K562 (cell line): Measurements from ENCODE around the gene SNRNP200. TPM values are rescaled to one million over a fixed set of nuclear protein-coding genes. Genes with fewer than 3 reads are reported as not detected.
A peak's percentile ranks its signal among the peaks of the same experiment; 100 is the strongest.

ENCODE experiments used
- BCLAF1 ChIP-seq, 2 experiments: fragments of 450-650 bp in 1 of 2; IDR thresholded peaks; 2 replicates each; pipeline ENCODE4 v1.6.1; 2011 to 2017; ENCODE audit warnings: low read depth in 2 of 2, antibody characterized with exemption in 1 of 2, borderline replicate concordance in 1 of 2, low read length in 1 of 2, mild to moderate bottlenecking in 1 of 2, mixed read lengths in 1 of 2; ENCODE audit not compliant: control insufficient read depth in 1 of 2
- CBFA2T3 ChIP-seq: fragments of 450-650 bp; IDR thresholded peaks from 2 replicates; pipeline ENCODE4 v1.6.1; 2017
- CXXC5 ChIP-seq: fragments of 250-450 bp; sonication (Bioruptor Pico); IDR thresholded peaks from 2 replicates; pipeline ENCODE4 v1.8.0; 2022; ENCODE audit warnings: inconsistent platforms, mild to moderate bottlenecking, moderate library complexity
- HCFC1 ChIP-seq: IDR thresholded peaks from 2 replicates; pipeline ENCODE4 v1.6.1; 2012; ENCODE audit warnings: low read depth, low read length, improper control_type of control experiment
- HDGF ChIP-seq: fragments of 450-650 bp; IDR thresholded peaks from 2 replicates; pipeline ENCODE4 v1.6.1; 2016
- HMG20B ChIP-seq: fragments of 250-450 bp; sonication (Bioruptor Pico); IDR thresholded peaks from 2 replicates; pipeline ENCODE4 v1.5.0; 2021; ENCODE audit warnings: mild to moderate bottlenecking
- KLF13 ChIP-seq: fragments of 450-650 bp; IDR thresholded peaks from 2 replicates; pipeline ENCODE4 v1.6.1; 2016; ENCODE audit warnings: missing genetic modification characterization, low read depth, mild to moderate bottlenecking, missing compliant biosample characterization, moderate library complexity, borderline replicate concordance
- NBN ChIP-seq: fragments of 450-650 bp; IDR thresholded peaks from 2 replicates; pipeline ENCODE4 v1.6.1; 2016; ENCODE audit warnings: low read depth, mild to moderate bottlenecking
- NONO ChIP-seq, 2 experiments: fragments of 200-400 bp in 1 of 2; fragments of 450-650 bp in 1 of 2; formaldehyde crosslinking in 1 of 2; IDR thresholded peaks; 2 replicates each; pipeline ENCODE4 v1.6.1; 2017; ENCODE audit warnings: low read depth in 2 of 2, mild to moderate bottlenecking in 2 of 2, moderate library complexity in 2 of 2, low read length in 1 of 2
- NR3C1 ChIP-seq: sonication (generic); formaldehyde crosslinking; IDR thresholded peaks from 2 replicates; pipeline ENCODE4 v1.8.1; 2022; ENCODE audit warnings: missing genetic modification reagents
- PHF8 ChIP-seq: fragments of 200-600 bp; sonication (generic); IDR thresholded peaks from 2 replicates; pipeline ENCODE4 v1.6.1; 2012; ENCODE audit warnings: mixed run types, mild to moderate bottlenecking, inconsistent platforms, low read length, moderate library complexity, borderline replicate concordance
- PML ChIP-seq: IDR thresholded peaks from 2 replicates; pipeline ENCODE4 v1.6.1; 2012; ENCODE audit warnings: low read length, inconsistent platforms
- SREBF2 ChIP-seq: sonication (generic); formaldehyde crosslinking; IDR thresholded peaks from 2 replicates; pipeline ENCODE4 v1.4.0; 2020; ENCODE audit warnings: mild to moderate bottlenecking, missing genetic modification reagents
- SRSF9 ChIP-seq: fragments of 200-400 bp; formaldehyde crosslinking; IDR thresholded peaks from 2 replicates; pipeline ENCODE4 v1.6.1; 2017; ENCODE audit warnings: low read depth, low read length, borderline replicate concordance
- ZNF263 ChIP-seq: sonication (generic); formaldehyde crosslinking; IDR thresholded peaks from 2 replicates; pipeline ENCODE4 v1.8.0; 2022; ENCODE audit warnings: mild to moderate bottlenecking, missing genetic modification reagents, borderline replicate concordance
- ZNF436 ChIP-seq: fragments of 250-450, 450-650 bp; sonication (Bioruptor Pico); formaldehyde crosslinking; IDR thresholded peaks from 2 replicates; pipeline ENCODE4 v1.7.0; 2020; ENCODE audit warnings: mild to moderate bottlenecking
- ZNF589 ChIP-seq: fragments of 200-800 bp; sonication (Bioruptor generic); IDR thresholded peaks from 2 replicates; pipeline ENCODE4 v1.6.1; 2016; ENCODE audit warnings: low read depth, missing genetic modification characterization, missing compliant biosample characterization
- ZNF79 ChIP-seq: fragments of 250-450 bp; sonication (Bioruptor Pico); IDR thresholded peaks from 2 replicates; pipeline ENCODE4 v1.4.0; 2020; ENCODE audit warnings: low read depth, mild to moderate bottlenecking, moderate library complexity
- polyA plus RNA-seq, 8 experiments: library from polyadenylated mRNA; depleted of rRNA in 4 of 8; stranded (reverse) in 5 of 8; unstranded in 3 of 8; fragments of >200 nt; fragmentation: Nextera tagmentation in 2 of 8; fragmentation: Illumina TruSeq in 1 of 8; extraction: Ambion mirVana in 2 of 8; extraction: Trizol in 1 of 8; gene quantifications; 2 replicates each; pipeline versions ENCODE4 v1.2.1 to v1.2.3, GENCODE V29; 2011 to 2014; ENCODE audit warnings: inconsistent platforms in 1 of 8, missing spikeins in 1 of 8
- total RNA-seq, 7 experiments: library from RNA; depleted of rRNA in 6 of 7; stranded (reverse); fragments of >200 nt in 6 of 7; fragmentation: Illumina TruSeq in 2 of 7; extraction: Trizol in 2 of 7; gene quantifications; 2 replicates each; pipeline versions ENCODE4 v1.2.1 to v1.2.3, GENCODE V29; 2011 to 2021; ENCODE audit warnings: low replicate concordance in 1 of 7
- TF ChIP-seq, protein P1 (sequence below): fragments of 450-650 bp; IDR thresholded peaks from 2 replicates; pipeline ENCODE4 v1.7.0; 2016; ENCODE audit warnings: borderline replicate concordance
- TF ChIP-seq, protein P2 (sequence below): fragments of 450-650 bp; formaldehyde crosslinking; IDR thresholded peaks from 2 replicates; pipeline ENCODE4 v1.4.0; 2022; ENCODE audit warnings: mild to moderate bottlenecking, moderate library complexity
- TF ChIP-seq, protein P3 (sequence below): fragments of 250-450 bp; sonication (Bioruptor Pico); IDR thresholded peaks from 2 replicates; pipeline ENCODE4 v1.8.0; 2021; ENCODE audit warnings: moderate library complexity, mild to moderate bottlenecking, inconsistent platforms

Gene SNRNP200
- total and polyA plus RNA-seq, 9 of the 15 experiments (the other 6 are each of a cell fraction or from before 2014, with no cell fraction given): 76.1 to 231 (median 155) TPM

DNA sequence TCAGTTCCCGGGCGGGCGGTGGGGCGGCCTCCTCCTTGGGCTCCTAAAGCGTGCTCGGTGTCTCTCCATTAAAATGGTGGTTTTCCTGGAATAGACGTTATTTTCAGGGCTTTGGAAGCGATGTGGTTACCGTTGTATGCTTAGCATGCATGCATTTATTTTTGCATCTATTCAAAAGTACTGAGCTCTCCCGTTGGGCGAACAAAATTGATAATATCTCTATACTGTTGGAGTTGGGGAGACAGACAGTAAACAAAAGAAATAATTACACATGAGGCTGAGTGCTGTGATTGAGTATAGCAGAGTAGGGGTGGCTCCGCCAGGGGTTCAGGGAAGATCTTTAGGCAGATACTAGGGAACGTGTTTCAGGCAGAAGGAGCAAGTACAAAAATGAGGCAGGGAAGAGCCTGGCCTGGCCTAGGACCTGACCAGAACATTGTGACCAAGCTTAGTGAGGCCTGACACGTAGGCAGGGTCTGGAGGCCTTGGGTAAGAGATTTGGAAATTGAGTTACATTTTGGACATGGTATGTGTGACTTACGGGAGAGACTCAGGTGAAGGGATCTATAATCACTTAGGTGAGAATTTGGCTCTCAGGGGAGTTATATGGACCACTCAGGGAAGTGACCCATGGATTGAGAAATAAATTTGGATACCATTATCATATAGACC is 30.9 kb upstream of the SNRNP200 start (continued):
- TF ChIP-seq, protein P1, sequence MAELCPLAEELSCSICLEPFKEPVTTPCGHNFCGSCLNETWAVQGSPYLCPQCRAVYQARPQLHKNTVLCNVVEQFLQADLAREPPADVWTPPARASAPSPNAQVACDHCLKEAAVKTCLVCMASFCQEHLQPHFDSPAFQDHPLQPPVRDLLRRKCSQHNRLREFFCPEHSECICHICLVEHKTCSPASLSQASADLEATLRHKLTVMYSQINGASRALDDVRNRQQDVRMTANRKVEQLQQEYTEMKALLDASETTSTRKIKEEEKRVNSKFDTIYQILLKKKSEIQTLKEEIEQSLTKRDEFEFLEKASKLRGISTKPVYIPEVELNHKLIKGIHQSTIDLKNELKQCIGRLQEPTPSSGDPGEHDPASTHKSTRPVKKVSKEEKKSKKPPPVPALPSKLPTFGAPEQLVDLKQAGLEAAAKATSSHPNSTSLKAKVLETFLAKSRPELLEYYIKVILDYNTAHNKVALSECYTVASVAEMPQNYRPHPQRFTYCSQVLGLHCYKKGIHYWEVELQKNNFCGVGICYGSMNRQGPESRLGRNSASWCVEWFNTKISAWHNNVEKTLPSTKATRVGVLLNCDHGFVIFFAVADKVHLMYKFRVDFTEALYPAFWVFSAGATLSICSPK: 0 out of 2 replicates have a peak, but pooled peaks have one; percentile 18
- TF ChIP-seq ZNF79 (no peak), SREBF2 (CRISPR knock-in tag) (no peak), HDGF (0 out of 2 replicates have a peak, but pooled peaks have one; percentile 16), NBN (no peak), SRSF9 (no peak), CXXC5 (no peak), KLF13 (tag) (no peak), PHF8 (peak; percentile 42; the same call in 1 of the 2 replicates), ZNF263 (CRISPR knock-in tag) (no peak), PML (peak; percentile 46; the same call in 1 of the 2 replicates), HMG20B (no peak), BCLAF1 (IDR thresholded peaks at IDR 0.05; ENCODE audit: borderline replicate concordance in 1 of 2, control insufficient read depth in 1 of 2, low read depth in 2 of 2, low read length in 1 of 2) (no peak), NR3C1 (CRISPR knock-in tag) (no peak), ZNF436 (CRISPR knock-in tag) (no peak), NONO (IDR thresholded peaks at IDR 0.05; ENCODE audit: low read depth in 2 of 2, low read length in 1 of 2) (no peak), CBFA2T3 (no peak), ZNF589 (no peak), HCFC1 (peak; percentile 3; the same call in 1 of the 2 replicates)
- TF ChIP-seq, protein P2, sequence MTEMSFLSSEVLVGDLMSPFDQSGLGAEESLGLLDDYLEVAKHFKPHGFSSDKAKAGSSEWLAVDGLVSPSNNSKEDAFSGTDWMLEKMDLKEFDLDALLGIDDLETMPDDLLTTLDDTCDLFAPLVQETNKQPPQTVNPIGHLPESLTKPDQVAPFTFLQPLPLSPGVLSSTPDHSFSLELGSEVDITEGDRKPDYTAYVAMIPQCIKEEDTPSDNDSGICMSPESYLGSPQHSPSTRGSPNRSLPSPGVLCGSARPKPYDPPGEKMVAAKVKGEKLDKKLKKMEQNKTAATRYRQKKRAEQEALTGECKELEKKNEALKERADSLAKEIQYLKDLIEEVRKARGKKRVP (CRISPR knock-in tag): no peak
- TF ChIP-seq, protein P3, sequence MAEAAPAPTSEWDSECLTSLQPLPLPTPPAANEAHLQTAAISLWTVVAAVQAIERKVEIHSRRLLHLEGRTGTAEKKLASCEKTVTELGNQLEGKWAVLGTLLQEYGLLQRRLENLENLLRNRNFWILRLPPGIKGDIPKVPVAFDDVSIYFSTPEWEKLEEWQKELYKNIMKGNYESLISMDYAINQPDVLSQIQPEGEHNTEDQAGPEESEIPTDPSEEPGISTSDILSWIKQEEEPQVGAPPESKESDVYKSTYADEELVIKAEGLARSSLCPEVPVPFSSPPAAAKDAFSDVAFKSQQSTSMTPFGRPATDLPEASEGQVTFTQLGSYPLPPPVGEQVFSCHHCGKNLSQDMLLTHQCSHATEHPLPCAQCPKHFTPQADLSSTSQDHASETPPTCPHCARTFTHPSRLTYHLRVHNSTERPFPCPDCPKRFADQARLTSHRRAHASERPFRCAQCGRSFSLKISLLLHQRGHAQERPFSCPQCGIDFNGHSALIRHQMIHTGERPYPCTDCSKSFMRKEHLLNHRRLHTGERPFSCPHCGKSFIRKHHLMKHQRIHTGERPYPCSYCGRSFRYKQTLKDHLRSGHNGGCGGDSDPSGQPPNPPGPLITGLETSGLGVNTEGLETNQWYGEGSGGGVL: no peak
